HG03558 (cell line): ENCODE measurements around the gene SLC22A17.

Source experiments
- ATAC-seq: cut with Tn5 transposase; IDR thresholded peaks from one replicate; pipeline ENCODE4 v1.9.1; 2021; ENCODE audit warnings: moderate number of reproducible peaks; ENCODE audit not compliant: unreplicated experiment; ENCODE audit errors: extremely low read depth

SLC22A17 gene

DNA sequence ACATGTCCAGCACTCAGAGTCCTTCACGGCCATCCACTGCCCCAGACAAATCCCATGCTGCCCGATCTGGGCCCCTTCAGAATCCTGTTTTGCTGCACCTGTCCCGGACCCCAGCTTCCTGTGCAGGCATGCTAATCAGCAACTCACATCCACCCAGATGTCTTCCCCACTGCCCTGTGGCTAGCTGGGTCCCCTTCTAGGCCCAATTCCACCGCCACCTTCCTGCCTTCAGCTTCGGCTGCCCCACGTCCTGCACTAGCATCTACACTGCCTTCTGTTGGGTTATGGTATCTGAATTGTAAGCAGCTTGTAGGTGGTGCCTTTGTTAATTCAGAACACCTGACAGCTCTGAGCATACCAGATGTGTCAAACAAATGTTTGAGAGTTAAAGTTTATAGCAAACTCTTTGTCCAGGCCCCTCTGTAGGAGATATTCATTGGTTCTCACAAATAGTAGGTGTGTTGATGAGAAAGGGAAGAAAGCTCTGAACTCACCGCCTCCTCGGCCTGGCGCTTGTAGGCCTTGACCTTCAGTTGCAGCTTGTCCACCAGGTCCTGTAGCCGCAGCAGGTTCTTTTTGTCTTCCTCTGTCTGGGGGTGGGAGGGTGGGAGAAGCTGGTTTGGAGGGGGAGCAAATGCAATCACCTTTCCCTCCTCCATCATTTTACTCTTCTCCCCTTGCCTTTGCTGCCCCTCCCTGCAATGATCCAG, 30.2 kb upstream of the SLC22A17 start:
- ATAC-seq: no peak

- no peak for ATAC-seq
Observed at GRCh38 chr14:23382276-23382675, 29.6 kb upstream of the SLC22A17 start.

DNA sequence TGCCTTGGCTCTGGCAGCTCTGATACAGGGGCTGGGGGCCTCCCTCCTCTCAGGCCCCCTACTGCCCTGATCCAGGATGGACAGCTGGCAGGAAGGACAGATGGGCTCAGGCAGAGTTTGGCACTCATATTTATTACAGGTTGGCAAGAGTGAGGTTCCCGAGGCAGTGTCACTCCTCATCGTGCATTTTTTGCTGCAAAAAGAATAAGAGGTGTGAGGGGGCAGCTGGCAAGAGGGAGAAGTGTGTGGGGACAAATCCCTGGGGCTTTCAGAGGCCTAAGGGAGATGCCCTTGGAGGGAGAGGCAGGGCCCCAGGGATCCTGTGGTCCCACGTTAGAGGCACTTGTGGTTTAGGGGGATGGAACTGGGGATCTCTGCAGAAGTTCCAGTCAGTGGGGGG, 29.2 kb upstream of the SLC22A17 start:
- ATAC-seq: no peak

DNA sequence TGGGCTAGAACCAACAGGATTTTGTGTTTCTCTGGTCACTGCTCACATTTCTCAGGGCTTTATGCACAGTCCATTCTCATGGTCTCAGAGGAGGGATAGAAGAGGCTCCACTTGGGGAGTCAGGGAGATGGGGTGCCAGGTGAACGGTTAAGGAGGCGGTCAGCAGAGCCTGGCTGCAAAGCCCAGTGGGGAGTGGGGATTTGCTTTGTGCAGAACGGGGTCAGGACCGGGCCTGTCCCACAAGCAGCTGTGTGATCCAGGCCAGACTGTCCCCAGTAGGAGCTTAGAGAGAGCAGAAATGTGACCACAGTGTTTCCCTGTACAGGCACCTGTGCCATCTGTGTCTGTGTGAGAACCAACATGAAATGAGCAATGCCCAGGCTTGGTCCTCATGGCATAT, 28.3 kb upstream of the SLC22A17 start:
- no peak for ATAC-seq

DNA sequence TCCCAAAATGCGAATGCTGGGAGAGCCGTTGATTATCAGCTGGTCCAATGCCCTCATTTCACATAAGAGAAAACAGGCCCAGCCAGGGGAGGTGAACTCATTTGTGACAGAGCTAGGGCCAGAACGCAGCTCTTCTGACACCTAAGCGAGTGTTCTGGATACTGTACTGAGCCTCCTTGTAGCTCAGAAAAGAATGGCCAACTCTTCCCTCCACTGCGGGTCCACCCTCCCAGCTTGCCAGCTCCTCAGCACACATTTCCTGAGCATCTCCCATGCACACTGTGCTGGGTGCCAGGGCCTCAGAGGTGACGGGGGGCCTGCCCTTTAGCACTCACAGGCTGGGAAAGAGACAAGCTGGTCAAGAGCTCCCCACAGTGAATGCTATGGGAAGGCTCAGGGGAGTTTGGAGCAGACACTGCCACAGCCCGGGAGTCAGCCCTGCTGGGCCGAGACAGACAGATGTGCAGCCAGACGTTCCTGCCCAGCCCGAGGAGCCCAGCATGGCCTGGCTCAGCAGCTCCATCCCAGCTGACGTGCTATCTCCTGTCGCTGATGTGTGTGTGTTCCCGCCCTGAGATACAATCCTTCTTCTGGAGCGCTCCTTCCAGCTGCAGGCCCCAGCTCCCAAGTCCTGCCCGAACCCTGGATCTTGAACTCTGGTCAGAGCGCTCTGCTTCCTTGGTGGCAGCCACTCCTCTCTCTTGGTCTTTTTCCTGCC, 27.7 kb upstream of the SLC22A17 start:
- no peak for ATAC-seq

- ATAC-seq: no peak
Observed at GRCh38 chr14:23379366-23380196, 26.9 kb upstream of the SLC22A17 start.

- no peak for ATAC-seq
Observed at GRCh38 chr14:23378612-23379220, 26.0 kb upstream of the SLC22A17 start.

GRCh38 chr14:23377573-23378563, 25.2 kb upstream of the SLC22A17 start:
- no peak for ATAC-seq

DNA sequence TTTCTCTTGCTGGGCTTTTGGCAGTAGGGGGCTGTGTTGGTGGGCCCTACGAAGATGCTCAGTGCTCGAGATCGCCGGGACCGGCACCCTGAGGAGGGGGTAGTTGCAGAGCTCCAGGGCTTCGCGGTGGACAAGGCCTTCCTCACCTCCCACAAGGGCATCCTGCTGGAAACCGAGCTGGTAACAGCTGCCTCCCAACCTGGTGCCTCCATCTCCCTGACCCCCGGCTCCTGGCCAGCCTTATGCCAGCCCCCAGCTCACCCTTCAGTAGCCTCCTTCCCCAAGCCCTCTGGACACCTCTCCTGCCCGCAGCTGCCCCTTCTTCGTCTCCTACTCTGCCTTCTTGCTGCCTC, 24.5 kb upstream of the SLC22A17 start:
- ATAC-seq: no peak

DNA sequence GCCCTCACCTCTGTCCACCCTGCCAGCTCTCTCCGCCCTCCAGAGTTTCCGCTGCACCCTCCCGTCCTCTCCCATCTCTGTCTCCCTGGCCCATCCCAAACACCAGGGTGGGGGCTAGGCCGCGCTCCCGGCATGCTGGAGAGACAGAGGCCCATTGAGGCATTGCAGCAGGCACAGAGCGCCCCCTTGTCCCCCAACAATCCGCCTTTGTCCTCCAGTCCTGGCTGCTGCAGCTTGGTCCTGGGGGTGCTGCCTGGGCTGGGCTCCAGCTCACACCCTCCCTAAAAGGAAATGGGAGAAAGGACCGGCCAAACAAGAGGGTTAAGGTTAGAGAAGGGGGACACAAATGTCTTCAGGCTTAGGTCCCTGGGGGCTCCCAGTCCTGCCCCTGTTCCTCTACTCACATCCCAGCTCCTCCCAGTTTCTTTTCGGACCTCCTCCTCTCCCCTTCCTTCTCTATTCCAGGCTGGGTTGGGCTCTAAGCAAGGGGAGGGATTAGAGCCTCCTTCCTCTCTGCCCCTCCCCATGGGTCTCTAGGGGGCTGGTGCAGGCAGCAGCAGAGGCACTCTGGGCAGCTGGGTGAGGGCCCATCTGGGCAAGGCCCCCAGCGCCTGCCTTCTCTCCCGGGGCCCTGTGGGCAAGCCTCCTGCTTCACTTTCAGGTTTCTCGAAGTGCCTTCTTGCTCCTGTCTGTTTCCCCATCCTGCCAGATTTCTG, 24.0 kb upstream of the SLC22A17 start, which contains the start of gene CMTM5:
CMTM5 (plus strand) TSS at position 565 of the 716 bp plus-strand sequence. CDS start 206 bp downstream, outside the sequence.
- no peak for ATAC-seq

GRCh38 chr14:23375527-23376251, 23.0 kb upstream of the SLC22A17 start:
- ATAC-seq: no peak

GRCh38 chr14:23373041-23373440, 20.4 kb upstream of the SLC22A17 start:
- no peak for ATAC-seq

- ATAC-seq: no peak
Observed at GRCh38 chr14:23372509-23372908, 19.8 kb upstream of the SLC22A17 start, which contains the start of gene IL25. IL25 (plus strand) TSS chr14:23372809.

DNA sequence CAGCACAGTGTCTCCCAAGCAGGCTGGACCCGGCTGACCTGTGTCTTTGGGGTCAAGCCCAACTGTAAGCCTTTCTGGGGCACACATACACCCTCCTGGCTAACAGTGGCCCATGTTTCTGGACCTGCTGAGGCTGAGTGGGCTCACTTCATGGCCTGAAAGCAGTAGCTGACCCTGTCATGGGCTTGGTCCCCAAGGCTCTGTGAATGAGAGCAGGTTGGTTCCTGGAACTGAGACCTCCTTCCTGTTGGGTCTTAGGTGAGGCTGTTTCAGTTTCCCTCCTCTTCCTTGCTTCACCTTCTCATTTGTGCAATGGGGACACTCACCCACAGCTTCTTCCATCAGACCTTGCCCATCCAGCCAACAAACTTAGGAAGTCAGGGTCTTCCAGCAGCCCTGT, 19.2 kb upstream of the SLC22A17 start:
- no peak for ATAC-seq

DNA sequence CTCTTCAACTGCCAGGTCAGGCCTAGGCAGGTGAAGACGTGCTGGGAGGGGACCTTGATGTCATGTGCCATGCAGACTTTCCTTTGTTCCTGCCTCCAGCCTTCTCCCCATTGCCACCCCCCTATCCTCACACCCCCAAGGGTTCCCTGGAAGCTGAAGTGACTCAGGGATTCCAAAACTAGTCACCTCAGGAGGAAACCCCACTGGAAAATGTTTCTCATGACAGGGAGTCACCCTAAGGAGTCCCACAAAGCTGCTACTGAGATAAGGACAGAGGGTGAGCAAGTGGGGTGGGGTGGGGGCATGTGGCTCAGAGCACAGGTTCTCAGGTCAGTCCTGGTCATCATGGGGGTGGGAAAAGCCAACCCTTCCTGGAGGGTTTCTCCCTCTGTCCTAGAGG, 17.5 kb upstream of the SLC22A17 start:
- ATAC-seq: no peak

DNA sequence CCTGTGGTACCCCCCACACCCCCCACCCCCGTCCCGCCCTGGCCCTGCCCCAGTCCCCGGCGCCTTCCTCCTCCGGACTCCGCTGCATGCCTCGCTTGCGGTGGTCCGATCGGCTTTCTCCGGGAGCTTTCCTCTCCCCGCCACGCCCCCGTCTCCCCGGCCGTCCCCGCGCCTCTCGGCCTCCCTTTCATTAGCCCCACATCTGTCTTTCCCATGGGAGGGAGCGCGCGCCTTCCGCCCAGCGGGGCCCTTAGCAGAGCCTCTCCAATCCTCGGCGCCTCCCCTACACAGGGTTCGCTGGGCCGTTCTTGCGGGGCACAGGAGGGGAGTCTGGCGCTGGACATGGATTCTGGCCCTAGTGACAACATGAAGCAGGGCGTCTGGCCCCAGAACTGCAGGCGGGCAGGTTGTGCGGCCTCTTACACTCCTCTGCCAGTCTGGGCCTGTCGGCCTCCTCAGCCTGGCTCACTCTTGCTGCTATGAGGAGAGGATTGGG, 13.8 kb upstream of the SLC22A17 start:
- ATAC-seq: no peak

DNA sequence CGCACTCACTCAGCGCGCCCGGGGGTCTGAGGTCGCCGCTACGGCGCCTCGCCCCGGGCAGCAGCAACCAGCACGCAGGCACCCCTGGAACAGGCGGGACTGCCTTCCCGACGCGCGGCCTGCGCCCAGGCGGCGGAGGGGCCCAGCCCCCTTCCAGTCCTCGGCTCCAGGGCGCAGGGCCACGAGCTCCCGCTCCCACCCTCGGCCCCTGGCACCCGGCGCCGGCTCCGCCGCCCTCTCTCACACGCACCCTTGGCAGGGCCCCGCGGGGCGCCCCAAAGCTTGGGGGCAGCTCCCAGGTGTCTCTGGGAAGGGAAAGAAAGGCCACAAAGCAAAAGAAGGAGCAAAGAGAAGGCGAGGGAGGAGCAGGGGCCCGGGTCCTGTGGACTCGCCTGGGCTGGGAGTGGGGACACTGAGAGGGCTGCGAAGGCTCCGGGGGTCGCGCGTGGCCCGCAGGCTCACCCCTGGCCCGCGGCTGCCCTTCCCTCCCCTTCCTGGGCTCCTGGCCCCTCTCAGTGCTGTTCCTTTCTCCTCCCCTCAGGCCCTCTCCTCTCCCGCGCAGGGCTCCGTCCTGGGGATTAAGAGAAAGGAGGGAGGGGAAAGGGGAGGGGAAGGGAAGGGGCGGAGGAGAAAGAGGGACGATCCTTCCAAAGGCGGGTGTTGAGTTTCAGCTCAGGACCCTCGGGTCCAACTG, 13.2 kb upstream of the SLC22A17 start:
- no peak for ATAC-seq
